Esophagus muscularis mucosa (tissue), 4 donors: Measurements from ENCODE around the gene DSTN. TPM values are rescaled to one million over a fixed set of nuclear protein-coding genes. Genes with fewer than 3 reads are reported as not detected.

ENCODE experiments used
- DNase-seq: peaks from one replicate; pipeline ENCODE4 v3.0.0-alpha.2; 2017; ENCODE audit errors: extremely low spot score
- H3K27ac ChIP-seq, 4 donors: fragments of 200-600 bp; sonication (generic); replicated peaks in 1 of 4; 1 replicate in 3 of 4; 2 replicates in 1 of 4; pipeline ENCODE4 v1.5.1; 2016 to 2019; ENCODE audit warnings: mild to moderate bottlenecking in 1 of 4
- H3K27me3 ChIP-seq, 4 donors: fragments of 200-600 bp; sonication (generic); one replicate each; pipeline versions ENCODE4 v1.5.1 to v1.6.0; 2016 to 2019
- H3K36me3 ChIP-seq, 4 donors: fragments of 200-600 bp; sonication (generic); one replicate each; pipeline ENCODE4 v1.5.1; 2016 to 2019
- H3K4me1 ChIP-seq, 4 donors: fragments of 200-600 bp; sonication (generic); one replicate each; pipeline ENCODE4 v1.5.1; 2016 to 2019
- H3K4me3 ChIP-seq, 4 donors: fragments of 200-600 bp; sonication (generic); 1 replicate in 2 of 4; 2 replicates in 2 of 4; pipeline ENCODE4 v1.5.1; 2016 to 2019; ENCODE audit warnings: mild to moderate bottlenecking in 4 of 4, moderate library complexity in 1 of 4
- H3K9me3 ChIP-seq, 4 donors: fragments of 200-600 bp; sonication (generic); 1 replicate in 3 of 4; 2 replicates in 1 of 4; pipeline ENCODE4 v1.5.1; 2016 to 2019
- EP300 ChIP-seq: sonication (generic); formaldehyde crosslinking; IDR thresholded peaks from one replicate; pipeline ENCODE4 v1.6.1; 2017; ENCODE audit warnings: antibody characterized with exemption
- POLR2A ChIP-seq: fragments of 450-650 bp; IDR thresholded peaks from one replicate; pipeline ENCODE4 v1.6.1; 2017; ENCODE audit warnings: antibody characterized with exemption, moderate library complexity, mild to moderate bottlenecking, low read depth
- POLR2AphosphoS5 ChIP-seq, 2 donors: sonication (generic); formaldehyde crosslinking; IDR thresholded peaks; one replicate each; pipeline ENCODE4 v1.6.1; 2017; ENCODE audit warnings: antibody characterized with exemption in 2 of 2
- WGBS: methylation state at CpG from one replicate; pipeline ENCODE4 v1.1.5; 2018; 5-methylcytosine and 5-hydroxymethylcytosine counted together
- intact Hi-C: fragments of 100-400 bp; cut with DNase I; formaldehyde crosslinking; loops from one replicate; pipeline ENCODE4 v1.15.1; 2023
- total RNA-seq, 4 donors: library from RNA; depleted of rRNA; stranded (reverse); fragments of >200 nt; gene quantifications; one replicate each; pipeline versions ENCODE4 v1.1.0 to v1.2.1, GENCODE V29; 2016
- TF ChIP-seq, protein P1 (sequence below), 3 experiments: fragments of 200-600 bp in 2 of 3; fragments of 450-650 bp in 1 of 3; sonication (generic) in 2 of 3; IDR thresholded peaks; one replicate each; pipeline ENCODE4 v1.5.1; 2017 to 2019; ENCODE audit warnings: antibody characterized with exemption in 3 of 3, mild to moderate bottlenecking in 2 of 3, moderate library complexity in 1 of 3

DSTN gene
- total RNA-seq, 4 donors from 2014 or later: 2,370 to 3,630 (median 3,339) TPM

DNA sequence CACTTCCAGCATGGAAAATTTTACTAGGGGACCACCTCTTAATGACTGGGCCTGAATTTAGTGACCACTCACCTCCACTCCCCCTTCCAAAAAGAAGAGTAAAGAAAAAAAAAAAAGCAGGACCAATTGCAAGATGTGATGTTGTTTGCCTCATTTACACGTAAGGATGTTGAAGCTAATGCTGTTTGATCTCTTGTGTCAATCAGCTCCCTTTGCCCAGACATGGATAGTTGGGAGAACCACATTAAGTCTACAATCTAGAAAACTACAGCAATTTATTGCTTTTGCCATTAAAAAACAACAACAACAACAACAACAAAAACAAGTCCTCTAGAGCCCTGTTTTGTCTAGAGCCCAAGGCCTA, 11.0 kb upstream of the DSTN start:
- Histone ChIP-seq H3K9me3 (no peaks in the 10 kb centered on the region), H3K27me3 (no peaks in the 10 kb centered on the region), H3K36me3 (no peaks in the 10 kb centered on the region), H3K27ac (peak overlapping the region; percentile 94 to 100 (median 100)), H3K4me3 (peak overlapping the region; percentile 10 to 48 (median 33)), H3K4me1 (peaks cover 43 to 92% (median 89%) of the 10 kb centered on the region in 4 donors)
- intact Hi-C loops: no loop called here
- TF ChIP-seq EP300 (no peak), POLR2AphosphoS5 (IDR thresholded peaks at IDR 0.05) (no peak), POLR2A (no peak)
- TF ChIP-seq, protein P1, sequence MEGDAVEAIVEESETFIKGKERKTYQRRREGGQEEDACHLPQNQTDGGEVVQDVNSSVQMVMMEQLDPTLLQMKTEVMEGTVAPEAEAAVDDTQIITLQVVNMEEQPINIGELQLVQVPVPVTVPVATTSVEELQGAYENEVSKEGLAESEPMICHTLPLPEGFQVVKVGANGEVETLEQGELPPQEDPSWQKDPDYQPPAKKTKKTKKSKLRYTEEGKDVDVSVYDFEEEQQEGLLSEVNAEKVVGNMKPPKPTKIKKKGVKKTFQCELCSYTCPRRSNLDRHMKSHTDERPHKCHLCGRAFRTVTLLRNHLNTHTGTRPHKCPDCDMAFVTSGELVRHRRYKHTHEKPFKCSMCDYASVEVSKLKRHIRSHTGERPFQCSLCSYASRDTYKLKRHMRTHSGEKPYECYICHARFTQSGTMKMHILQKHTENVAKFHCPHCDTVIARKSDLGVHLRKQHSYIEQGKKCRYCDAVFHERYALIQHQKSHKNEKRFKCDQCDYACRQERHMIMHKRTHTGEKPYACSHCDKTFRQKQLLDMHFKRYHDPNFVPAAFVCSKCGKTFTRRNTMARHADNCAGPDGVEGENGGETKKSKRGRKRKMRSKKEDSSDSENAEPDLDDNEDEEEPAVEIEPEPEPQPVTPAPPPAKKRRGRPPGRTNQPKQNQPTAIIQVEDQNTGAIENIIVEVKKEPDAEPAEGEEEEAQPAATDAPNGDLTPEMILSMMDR (IDR thresholded peaks at IDR 0.05): no peak
- DNase-seq: no peak
- WGBS: 17% methylated on average over 1 of the region's 1 CpG

DNA sequence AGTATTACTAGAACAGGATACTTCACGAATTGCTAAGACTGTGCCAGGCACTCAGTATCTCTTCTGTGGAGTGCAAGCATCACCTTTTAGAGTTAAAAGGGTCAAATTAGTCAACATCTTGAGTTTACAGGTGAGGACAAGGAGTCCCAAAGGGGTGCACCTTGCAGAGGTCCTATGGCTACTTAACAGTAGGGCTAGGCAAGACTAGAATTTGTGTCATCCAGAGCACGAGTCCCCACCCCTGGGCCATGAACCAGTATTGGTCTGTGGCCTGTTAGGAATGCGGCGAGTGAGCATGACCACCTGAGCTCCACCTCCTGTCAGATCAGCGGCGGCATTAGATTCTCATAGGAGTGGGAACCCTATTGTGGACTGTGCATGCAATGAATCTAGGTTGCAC, 10.5 kb upstream of the DSTN start:
- no peak for DNase-seq
- intact Hi-C loops: no loop called here
- H3K4me3 ChIP-seq: peak overlapping the region in 1 of 4 donors; percentile 35
- H3K36me3 ChIP-seq: no peaks in the 10 kb centered on the region
- H3K9me3 ChIP-seq: no peaks in the 10 kb centered on the region
- TF ChIP-seq EP300: no peak
- no peak for TF ChIP-seq POLR2AphosphoS5 (IDR thresholded peaks at IDR 0.05)
- TF ChIP-seq, protein P1 (IDR thresholded peaks at IDR 0.05): no peak
- no peak for TF ChIP-seq POLR2A
- peak overlapping the region; percentile 94 to 100 (median 100) for H3K27ac ChIP-seq
- peaks cover 43 to 96% (median 93%) of the 10 kb centered on the region in 4 donors for H3K4me1 ChIP-seq
- H3K27me3 ChIP-seq: no peaks in the 10 kb centered on the region
- 90% methylated on average over 6 of the region's 6 CpGs for WGBS

DNA sequence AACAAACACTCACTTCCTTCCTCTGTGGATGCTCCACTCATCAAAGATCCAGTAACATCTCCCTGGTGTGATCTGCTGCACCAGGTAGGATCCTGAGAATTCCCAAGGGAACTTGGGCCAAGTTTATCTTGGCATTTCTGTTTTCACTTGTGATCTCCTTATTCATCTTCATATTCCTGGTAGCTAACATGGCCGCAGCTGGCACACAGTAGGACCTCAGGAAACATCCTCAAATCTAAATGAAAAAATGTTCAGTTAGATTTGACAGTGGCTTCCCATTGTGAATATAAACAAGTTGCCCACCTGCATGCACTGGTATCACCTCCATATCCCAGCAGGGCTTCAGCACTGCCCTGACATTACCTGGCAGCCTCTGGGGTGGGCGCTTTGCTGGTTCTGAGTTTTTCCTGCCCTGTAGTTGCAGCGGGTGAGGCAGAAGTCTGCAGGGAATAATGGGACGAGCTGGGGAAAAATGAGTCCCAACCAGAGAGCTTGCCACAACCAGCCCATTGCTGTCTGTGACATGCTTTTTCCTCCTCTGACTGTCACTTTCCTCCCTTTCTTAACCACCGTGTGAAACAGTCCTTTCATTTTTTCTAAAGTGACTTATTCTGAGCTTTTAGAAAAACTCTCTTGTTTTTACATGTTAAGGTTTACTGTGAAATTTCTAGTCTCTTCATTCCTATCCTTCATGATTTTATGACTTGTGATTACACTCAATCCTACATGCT, 9.4 kb upstream of the DSTN start:
- no peak for DNase-seq
- Histone ChIP-seq H3K27ac (peak overlapping the region; percentile 94 to 100 (median 100)), H3K36me3 (no peaks in the 10 kb centered on the region), H3K4me1 (peaks cover 43 to 99% (median 98%) of the 10 kb centered on the region in 4 donors), H3K27me3 (no peaks in the 10 kb centered on the region), H3K4me3 (no peak overlapping the region), H3K9me3 (no peaks in the 10 kb centered on the region)
- 62% methylated on average over 5 of the region's 5 CpGs for WGBS
- intact Hi-C loops: no loop called here
- TF ChIP-seq POLR2A: no peak
- no peak for TF ChIP-seq POLR2AphosphoS5 (IDR thresholded peaks at IDR 0.05)
- TF ChIP-seq, protein P1 (IDR thresholded peaks at IDR 0.05): no peak
- no peak for TF ChIP-seq EP300

DNA sequence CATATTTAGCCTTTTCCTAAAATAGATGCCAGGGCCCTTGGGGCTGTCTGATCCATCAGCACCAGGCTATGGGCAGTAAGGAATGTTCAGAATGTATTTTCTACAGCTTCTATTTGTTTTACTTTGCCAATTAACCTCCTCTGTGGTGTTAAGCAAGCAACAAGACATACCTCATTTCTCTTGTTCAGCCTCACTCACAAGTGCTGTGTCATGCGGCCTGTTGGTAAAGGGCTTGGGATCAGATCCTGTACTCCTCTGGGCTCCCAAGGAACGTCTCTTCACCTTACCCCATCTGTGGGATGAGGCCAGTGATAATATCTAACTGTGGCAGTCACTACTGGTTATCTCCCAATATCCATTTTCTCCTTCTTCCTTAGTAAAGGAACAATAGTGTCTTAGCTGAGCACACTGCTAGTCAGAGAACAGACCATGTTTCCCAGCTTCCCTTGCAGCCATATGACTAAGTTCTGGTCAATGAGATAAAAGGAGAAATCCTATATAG, 7.0 kb upstream of the DSTN start:
- intact Hi-C loops: no loop called here
- Histone ChIP-seq H3K27ac (peak overlapping the region; percentile 94 to 100 (median 100)), H3K4me3 (no peak overlapping the region), H3K36me3 (no peaks in the 10 kb centered on the region), H3K9me3 (no peaks in the 10 kb centered on the region), H3K4me1 (peaks cover 39 to 100% (median 98%) of the 10 kb centered on the region in 4 donors), H3K27me3 (no peaks in the 10 kb centered on the region)
- 63% methylated on average over 2 of the region's 2 CpGs for WGBS
- TF ChIP-seq POLR2A (no peak), EP300 (peak; percentile 81), POLR2AphosphoS5 (IDR thresholded peaks at IDR 0.05) (peak; percentile 84 to 89)
- TF ChIP-seq, protein P1 (IDR thresholded peaks at IDR 0.05): no peak
- no peak for DNase-seq
